Activated CD8-positive, alpha-beta T cell treated with anti-CD3 and anti-CD28 coated beads for 36 hours (primary cell): ENCODE results near the gene AFAP1L2. TPM values are rescaled to one million over a fixed set of nuclear protein-coding genes. Genes with fewer than 3 reads are reported as not detected.
"Not testable (repeated sequence)": the region's sequence is repeated elsewhere in the genome, so short reads cannot be mapped to it uniquely, and the experiment has no call there.

Experiments used
- ATAC-seq: fragments of 200-7000 bp; cut with Tn5 transposase; one replicate; pipeline ENCODE4 v1.10.0; 2021; ENCODE audit warnings: mild to moderate bottlenecking, moderate library complexity
- CTCF ChIA-PET: fragments of 350-600 bp; sonication (Branson Sonifier 250); formaldehyde crosslinking; loops from one replicate; lab custom pipeline; 2021; ENCODE audit warnings: antibody characterized with exemption; lab: Charles Lee
- POLR2A ChIA-PET: fragments of 350-600 bp; sonication (Branson Sonifier 250); formaldehyde crosslinking; loops from one replicate; lab custom pipeline; 2021; ENCODE audit warnings: antibody characterized with exemption; lab: Charles Lee
- DNase-seq: peaks from one replicate; pipeline ENCODE4 v3.0.0-alpha.2; 2020
- H3K27ac Mint-ChIP-seq: one replicate; pipeline ENCODE4 v1.8.0; 2021; ENCODE audit warnings: mild to moderate bottlenecking, mixed read lengths
- H3K27me3 Mint-ChIP-seq: one replicate; pipeline ENCODE4 v1.8.0; 2021; ENCODE audit warnings: mixed read lengths
- H3K36me3 Mint-ChIP-seq: one replicate; pipeline ENCODE4 v1.8.0; 2021; ENCODE audit warnings: low read depth, mixed read lengths
- H3K4me1 Mint-ChIP-seq: one replicate; pipeline ENCODE4 v1.8.0; 2021; ENCODE audit warnings: low read depth, mixed read lengths
- H3K4me3 Mint-ChIP-seq: one replicate; pipeline ENCODE4 v1.8.0; 2021; ENCODE audit warnings: mild to moderate bottlenecking, moderate library complexity, mixed read lengths
- H3K9me3 Mint-ChIP-seq: one replicate; pipeline ENCODE4 v1.8.0; 2021; ENCODE audit warnings: mixed read lengths
- intact Hi-C: fragments of 100-400 bp; cut with micrococcal nuclease; formaldehyde crosslinking; loops from one replicate; pipeline ENCODE4 v1.10.0; 2022
- total RNA-seq, 2 experiments: library from RNA; stranded (reverse); gene quantifications; one replicate each; pipeline ENCODE4 v1.2.3, GENCODE V29; 2021
- TF ChIP-seq, protein P1 (sequence below): fragments of 200-600 bp; IDR thresholded peaks from one replicate; pipeline ENCODE4 v1.8.0; 2022; ENCODE audit warnings: antibody characterized with exemption, mild to moderate bottlenecking

Gene AFAP1L2
- total RNA-seq, 2 experiments from 2014 or later: 4.9 to 6.3 TPM

GRCh38 chr10:114352653-114353298 lies 51.5 kb downstream of the AFAP1L2 start:
- POLR2A ChIA-PET: no interaction called here
- Mint-ChIP-seq H3K9me3 (no peaks in the 10 kb centered on the region), H3K4me3 (no peak overlapping the region), H3K4me1 (peaks cover 13% of the 10 kb centered on the region), H3K27ac (no peak overlapping the region), H3K27me3 (peaks cover 1% of the 10 kb centered on the region), H3K36me3 (no peaks in the 10 kb centered on the region)
- intact Hi-C loops: no loop called here
- ATAC-seq: no peak
- CTCF ChIA-PET: interaction anchor here (0.9 to 1.6 kb wide), 2 partner anchors 37 to 49 kb away, joined by 3 to 5 read pairs; no protein-coding TSS in a partner anchor
- no peak for DNase-seq
- TF ChIP-seq, protein P1, sequence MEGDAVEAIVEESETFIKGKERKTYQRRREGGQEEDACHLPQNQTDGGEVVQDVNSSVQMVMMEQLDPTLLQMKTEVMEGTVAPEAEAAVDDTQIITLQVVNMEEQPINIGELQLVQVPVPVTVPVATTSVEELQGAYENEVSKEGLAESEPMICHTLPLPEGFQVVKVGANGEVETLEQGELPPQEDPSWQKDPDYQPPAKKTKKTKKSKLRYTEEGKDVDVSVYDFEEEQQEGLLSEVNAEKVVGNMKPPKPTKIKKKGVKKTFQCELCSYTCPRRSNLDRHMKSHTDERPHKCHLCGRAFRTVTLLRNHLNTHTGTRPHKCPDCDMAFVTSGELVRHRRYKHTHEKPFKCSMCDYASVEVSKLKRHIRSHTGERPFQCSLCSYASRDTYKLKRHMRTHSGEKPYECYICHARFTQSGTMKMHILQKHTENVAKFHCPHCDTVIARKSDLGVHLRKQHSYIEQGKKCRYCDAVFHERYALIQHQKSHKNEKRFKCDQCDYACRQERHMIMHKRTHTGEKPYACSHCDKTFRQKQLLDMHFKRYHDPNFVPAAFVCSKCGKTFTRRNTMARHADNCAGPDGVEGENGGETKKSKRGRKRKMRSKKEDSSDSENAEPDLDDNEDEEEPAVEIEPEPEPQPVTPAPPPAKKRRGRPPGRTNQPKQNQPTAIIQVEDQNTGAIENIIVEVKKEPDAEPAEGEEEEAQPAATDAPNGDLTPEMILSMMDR: no peak

DNA sequence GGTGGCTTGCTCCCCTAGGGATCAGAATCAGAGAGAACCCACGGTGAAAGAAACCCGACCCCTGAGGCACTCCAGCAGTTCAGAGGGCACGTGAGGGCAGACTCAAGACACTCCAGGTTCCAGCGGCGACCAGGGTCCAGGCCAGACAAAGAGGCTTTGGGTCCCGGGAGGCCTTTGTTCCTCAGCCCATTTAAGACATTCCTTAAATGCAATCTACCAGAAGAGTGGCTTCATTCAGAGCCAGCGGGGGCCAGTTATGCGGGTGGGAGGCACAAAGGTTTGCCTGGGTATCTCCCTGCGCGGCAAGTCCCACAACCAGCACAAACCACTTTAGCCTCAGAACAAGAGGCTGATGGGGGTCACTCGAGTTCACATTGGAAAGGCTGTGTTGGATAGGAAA lies 53.6 kb downstream of the AFAP1L2 start:
- Mint-ChIP-seq H3K27me3 (no peaks in the 10 kb centered on the region), H3K9me3 (no peaks in the 10 kb centered on the region), H3K4me3 (no peak overlapping the region), H3K36me3 (no peaks in the 10 kb centered on the region), H3K27ac (no peak overlapping the region), H3K4me1 (peaks cover 8% of the 10 kb centered on the region)
- POLR2A ChIA-PET: no interaction called here
- DNase-seq (no peak), ATAC-seq (no peak)
- TF ChIP-seq, protein P1: no peak
- intact Hi-C loops: no loop called here
- CTCF ChIA-PET: no interaction called here

DNA sequence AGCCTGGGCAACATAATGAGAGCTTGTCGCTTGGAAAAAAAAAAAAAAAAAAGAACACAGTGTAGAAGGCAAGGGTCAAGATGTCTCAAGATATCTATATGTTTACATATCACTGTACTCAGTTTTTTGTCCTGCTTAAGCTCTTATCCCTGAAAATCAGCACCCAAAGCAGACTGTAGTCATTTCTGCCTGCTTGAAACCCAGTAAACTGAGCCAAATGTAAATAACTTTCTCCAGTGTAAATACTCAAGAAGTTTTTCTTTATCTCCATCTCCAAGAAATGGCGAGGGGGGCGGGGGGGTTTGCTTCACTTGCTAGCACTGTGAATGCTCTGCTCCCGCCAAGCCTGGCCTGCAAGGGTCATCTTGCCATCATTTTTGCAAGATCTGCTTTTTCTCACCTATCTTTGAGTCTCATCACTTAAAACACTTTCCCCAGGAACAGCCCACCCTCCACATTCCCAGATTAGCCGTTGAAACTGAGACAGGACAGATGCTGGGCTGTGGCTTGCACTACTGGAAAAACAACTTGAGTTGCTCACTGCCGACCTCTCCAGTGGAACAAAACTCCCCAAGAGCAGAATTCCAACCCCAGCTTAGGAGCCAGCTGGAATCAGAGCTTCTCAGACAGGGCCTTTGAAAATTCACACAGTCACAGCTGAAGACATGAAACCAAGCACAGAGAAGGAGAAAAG lies 54.6 kb downstream of the AFAP1L2 start:
- TF ChIP-seq, protein P1: no peak
- Mint-ChIP-seq H3K27me3 (no peaks in the 10 kb centered on the region), H3K4me3 (no peak overlapping the region), H3K36me3 (no peaks in the 10 kb centered on the region), H3K9me3 (no peaks in the 10 kb centered on the region), H3K27ac (no peak overlapping the region), H3K4me1 (peaks cover 8% of the 10 kb centered on the region)
- DNase-seq (no peak), ATAC-seq (no peak)
- ChIA-PET POLR2A (interaction anchor here (0.7 kb wide), 1 partner anchor 101 kb away, joined by 3 read pairs; no protein-coding TSS in a partner anchor), CTCF (no interaction called here)
- intact Hi-C loops: no loop called here

DNA sequence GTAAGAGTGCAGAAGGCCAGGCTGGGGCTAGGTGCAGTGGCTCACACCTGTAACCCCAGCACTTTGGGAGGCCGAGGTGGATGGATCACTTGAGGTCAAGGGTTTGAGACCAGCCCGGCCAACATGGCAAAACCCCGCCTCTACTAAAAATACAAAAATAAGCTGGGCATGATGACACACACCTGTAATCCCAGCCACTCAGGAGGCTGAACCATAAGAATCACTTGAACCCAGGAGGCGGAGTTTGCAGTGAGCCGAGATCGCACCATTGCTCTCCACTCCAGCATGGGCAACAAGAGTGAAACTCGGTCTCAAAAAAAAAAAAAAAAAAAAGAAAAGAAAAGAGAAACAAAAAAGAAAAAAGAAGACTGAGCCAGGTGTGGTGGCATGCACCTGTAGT lies 55.2 kb downstream of the AFAP1L2 start:
- H3K4me1 Mint-ChIP-seq, H3K27ac Mint-ChIP-seq, H3K9me3 Mint-ChIP-seq, DNase-seq, H3K36me3 Mint-ChIP-seq, CTCF ChIA-PET, intact Hi-C loops, H3K27me3 Mint-ChIP-seq, H3K4me3 Mint-ChIP-seq, ATAC-seq: not testable (repeated sequence)
- POLR2A ChIA-PET: interaction anchor here (0.7 kb wide), 1 partner anchor 101 kb away, joined by 3 read pairs; no protein-coding TSS in a partner anchor

- ChIA-PET CTCF (interaction anchor here (5.2 kb wide), 1 partner anchor 44 kb away, joined by 16 read pairs; no protein-coding TSS in a partner anchor), POLR2A (no interaction called here)
- intact Hi-C loops: no loop called here
- TF ChIP-seq, protein P1: no peak
- ATAC-seq: no peak
- no peak for DNase-seq
- Mint-ChIP-seq H3K4me3 (no peak overlapping the region), H3K4me1 (peaks cover 8% of the 10 kb centered on the region), H3K27me3 (no peaks in the 10 kb centered on the region), H3K27ac (no peak overlapping the region), H3K36me3 (no peaks in the 10 kb centered on the region), H3K9me3 (no peaks in the 10 kb centered on the region)
These were observed 56.5 kb downstream of the AFAP1L2 start for GRCh38 chr10:114347791-114348190.
